Measurements from ENCODE around the gene TLR4.

The TLR4 gene

DNA sequence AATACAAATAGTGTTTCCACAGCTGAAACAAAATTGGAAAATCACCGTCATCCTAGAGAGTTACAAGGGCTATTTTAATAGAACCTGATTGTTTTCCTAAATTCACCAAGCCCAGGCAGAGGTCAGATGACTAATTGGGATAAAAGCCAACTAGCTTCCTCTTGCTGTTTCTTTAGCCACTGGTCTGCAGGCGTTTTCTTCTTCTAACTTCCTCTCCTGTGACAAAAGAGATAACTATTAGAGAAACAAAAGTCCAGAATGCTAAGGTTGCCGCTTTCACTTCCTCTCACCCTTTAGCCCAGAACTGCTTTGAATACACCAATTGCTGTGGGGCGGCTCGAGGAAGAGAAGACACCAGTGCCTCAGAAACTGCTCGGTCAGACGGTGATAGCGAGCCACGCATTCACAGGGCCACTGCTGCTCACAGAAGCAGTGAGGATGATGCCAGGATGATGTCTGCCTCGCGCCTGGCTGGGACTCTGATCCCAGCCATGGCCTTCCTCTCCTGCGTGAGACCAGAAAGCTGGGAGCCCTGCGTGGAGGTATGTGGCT lies at the start of gene TLR4:
TSS of gene TLR4 (plus strand) at position 380 of the 552 bp plus-strand sequence. CDS start at position 450, 70 bp downstream.
- peak within 1 kb of the TSS in 20 of 21 experiments; percentile 22 to 87 (median 76) for H3K27ac ChIP-seq
- H3K4me3 ChIP-seq = peak within 1 kb of the TSS; percentile 11 to 36 (median 21)

DNA sequence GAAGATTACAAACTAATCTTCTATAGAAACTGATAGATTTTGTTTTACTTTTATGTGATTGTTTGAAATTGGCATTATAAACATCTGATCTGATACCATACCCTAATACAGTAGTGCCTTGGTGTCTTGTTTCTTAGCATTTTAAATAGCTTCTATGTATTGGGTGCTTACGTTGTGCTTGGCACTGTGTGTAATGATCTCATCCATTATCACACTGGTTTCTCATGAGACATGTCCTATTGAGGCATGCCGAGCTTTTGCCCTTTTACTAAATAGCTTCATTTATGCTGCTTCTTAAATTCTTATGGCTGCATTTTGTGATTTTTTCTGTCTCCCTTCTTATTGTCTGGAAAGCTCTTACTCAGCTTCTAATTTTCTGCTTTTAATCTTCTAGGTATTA lies 48.2 kb upstream of the TLR4 start:
- no peak overlapping the region for H3K4me3 ChIP-seq
- H3K27ac ChIP-seq = no peak overlapping the region

DNA sequence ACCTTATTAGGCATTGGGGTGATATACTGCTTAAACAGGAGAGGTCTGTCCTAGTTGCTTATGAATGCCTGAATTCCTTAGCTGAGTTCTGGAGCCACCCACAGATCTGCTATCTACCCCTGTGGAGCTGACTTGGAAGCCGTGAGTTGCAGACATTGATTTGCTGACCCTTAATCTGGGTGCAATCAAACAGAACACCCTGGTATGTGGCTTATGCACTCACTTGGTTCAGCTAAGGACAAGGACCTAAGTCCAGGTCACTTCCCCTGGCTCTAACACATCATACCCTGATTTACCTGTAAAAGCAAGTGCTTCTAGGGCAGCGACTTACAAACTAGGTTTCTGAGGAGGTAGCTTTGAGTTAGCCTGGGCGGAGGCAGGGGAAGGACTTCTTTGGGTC lies 41.6 kb upstream of the TLR4 start:
- Histone ChIP-seq H3K27ac (no peak overlapping the region), H3K4me3 (no peak overlapping the region)

DNA sequence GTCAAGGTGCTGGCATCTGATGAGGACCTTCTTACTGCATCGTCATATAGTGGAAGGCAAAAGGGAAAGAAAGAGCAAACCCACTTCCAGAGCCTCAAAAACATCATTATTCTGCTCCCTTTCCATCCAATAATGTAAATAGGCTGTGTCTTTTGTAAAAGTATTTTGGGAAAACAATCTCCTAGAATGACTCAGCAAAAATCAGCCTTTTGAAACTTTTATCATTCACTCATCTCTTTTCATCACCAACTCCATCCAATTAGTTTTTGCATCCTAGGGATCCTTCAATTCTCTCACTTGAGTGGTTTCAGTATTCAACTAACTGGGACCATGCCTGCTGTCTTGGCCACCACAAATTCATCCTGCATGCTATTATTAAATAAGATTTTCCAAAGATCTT lies 39.8 kb upstream of the TLR4 start:
- H3K27ac ChIP-seq = no peak overlapping the region
- H3K4me3 ChIP-seq = no peak overlapping the region

DNA sequence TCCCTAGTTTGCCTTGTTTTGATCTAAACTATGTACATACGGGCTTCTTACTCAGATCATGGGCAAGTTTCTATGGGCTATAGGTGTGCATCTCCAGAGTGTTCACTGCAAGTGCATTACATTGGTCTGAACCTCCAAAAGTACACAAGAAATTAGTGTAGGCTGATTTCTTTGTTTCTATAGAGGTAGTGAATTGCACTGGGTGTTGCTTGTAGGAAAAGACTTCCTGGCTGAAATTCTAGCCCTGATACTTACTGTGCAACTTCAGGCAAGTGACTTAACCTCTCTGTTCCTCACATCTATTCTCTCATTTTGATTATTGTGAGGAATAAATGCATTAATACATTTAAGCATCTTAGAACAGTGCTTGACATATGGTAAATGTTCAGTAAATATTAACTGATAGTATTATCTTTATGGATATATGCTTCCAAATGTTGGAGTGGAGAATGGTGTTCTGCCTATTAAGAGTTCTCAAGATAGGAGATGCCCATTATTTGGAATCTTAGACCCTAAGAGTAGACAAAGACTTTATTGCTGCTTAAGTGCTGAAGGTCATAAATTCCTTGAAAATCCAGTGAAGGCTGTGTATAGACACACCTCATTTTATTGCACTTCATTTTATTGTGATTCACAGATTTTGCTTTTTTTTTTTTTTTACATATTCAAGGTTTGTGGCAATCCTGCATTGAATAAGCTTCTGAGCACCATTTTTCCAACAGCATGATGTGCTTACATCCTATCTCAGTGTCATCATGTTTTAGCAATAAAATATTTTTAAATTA lies 38.4 kb upstream of the TLR4 start:
- H3K27ac ChIP-seq = no peak overlapping the region
- no peak overlapping the region for H3K4me3 ChIP-seq

DNA sequence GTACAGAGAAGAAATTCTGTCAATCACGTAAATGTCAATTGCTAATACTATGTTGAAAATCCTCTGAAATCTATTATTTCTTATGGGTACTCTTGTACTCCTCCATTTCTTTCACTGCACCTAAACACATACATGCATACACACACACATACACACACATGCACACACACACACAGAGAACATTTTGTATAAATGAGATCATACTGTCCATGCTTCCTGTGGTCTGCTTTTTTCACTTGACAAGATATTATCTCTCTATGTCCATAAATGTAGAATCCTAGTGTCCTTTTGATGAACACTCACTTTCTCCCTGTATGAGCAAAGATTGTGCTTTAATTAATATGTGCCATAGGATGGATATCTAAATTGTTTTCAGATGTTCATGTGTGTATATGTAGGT lies 32.7 kb upstream of the TLR4 start:
- Histone ChIP-seq H3K4me3 (no peak overlapping the region), H3K27ac (no peak overlapping the region)

DNA sequence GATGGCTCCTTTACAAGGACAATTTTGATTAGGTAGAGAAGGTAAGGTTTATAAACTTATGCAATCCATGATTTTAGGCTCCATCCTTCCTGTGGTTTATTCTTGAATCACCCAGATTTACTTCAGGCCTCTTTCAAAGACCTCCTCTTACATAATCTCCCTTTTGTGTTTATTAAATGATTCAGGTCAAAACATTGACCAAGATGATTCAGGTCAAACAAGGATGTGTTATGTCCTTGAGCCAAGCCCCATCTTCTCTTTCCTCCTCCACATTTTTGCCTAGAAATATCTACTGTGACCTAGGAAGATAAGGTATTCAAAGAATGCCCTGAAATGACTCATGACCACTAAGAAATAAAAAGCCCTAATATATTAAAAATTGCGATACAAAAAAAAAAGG lies 31.8 kb upstream of the TLR4 start:
- Histone ChIP-seq H3K27ac (no peak overlapping the region), H3K4me3 (no peak overlapping the region)

DNA sequence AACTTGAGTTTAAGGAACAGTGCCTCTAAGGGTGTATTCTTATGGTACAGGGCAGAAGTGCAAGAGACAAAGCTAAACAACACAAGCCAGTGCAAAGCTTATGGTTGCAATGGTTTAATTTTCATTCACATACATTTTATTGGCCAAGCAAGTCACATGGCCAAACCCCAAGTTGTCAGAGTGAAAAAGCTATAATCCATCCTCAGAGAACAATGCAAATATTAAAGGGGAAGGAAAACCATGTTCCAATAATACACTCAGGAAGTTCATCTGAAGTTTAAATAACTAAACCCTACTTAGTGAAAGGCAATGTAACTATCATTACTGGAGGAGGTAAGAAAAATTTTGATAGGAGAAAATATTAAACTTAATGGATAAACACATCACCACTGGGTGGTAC lies 26.6 kb upstream of the TLR4 start:
- Histone ChIP-seq H3K4me3 (no peak overlapping the region), H3K27ac (no peak overlapping the region)

DNA sequence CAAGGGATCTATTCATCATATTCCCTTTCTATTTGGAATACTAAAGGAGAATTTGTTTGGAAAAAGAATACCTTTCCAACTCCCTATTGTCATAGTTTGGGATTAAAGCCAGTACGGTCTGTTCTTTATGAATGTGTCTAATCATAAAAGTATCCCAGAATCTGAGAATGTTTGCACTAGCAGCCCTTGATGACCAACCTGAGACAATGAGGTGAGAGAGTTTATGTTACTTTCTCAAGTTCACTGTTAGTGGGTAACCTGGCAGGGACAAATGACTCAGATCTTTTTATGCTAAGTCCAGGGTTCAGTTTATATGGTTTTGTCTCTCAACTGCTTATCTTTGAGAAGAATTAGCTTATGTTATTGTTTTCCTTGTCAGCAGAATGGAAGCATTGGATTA lies 25.3 kb upstream of the TLR4 start:
- H3K27ac ChIP-seq = no peak overlapping the region
- no peak overlapping the region for H3K4me3 ChIP-seq

DNA sequence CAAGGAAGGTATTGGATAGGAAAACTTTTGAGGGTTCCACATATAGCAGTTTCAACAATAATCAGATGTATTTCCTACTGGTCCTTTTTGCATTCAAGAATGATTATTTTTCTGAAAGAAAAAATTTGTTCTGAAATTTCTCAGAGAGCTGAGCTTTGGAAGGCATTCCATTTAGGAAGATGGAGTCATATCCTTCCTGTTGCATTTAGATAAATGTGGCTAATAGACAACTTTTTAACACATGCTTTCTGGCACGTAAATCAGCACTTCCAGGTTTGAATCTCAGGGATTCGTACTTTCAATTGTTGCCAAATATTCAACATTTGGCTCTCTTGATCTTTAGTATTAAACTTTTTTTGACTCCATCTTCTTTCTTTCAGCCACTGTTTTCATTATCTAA lies 24.8 kb upstream of the TLR4 start:
- H3K27ac ChIP-seq = no peak overlapping the region
- no peak overlapping the region for H3K4me3 ChIP-seq

DNA sequence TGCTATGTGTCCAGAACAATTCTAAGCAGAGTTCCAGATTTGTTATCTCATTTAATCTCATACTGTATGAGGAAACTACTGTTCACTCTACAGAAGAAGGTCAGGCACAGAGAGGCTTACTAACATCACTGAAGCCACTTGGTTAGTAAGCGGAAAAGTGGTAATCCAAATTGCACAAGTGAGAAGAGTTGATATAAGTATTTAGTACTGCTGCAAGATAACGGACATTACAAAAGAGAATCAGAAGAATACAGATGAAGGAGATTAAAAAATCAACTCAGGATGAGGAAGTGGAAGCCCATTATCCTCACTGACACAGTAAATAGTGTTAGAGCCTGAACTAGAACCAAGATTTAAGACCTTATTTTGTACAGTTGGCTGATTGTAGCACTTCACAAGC lies 22.3 kb upstream of the TLR4 start:
- H3K4me3 ChIP-seq = no peak overlapping the region
- no peak overlapping the region for H3K27ac ChIP-seq

DNA sequence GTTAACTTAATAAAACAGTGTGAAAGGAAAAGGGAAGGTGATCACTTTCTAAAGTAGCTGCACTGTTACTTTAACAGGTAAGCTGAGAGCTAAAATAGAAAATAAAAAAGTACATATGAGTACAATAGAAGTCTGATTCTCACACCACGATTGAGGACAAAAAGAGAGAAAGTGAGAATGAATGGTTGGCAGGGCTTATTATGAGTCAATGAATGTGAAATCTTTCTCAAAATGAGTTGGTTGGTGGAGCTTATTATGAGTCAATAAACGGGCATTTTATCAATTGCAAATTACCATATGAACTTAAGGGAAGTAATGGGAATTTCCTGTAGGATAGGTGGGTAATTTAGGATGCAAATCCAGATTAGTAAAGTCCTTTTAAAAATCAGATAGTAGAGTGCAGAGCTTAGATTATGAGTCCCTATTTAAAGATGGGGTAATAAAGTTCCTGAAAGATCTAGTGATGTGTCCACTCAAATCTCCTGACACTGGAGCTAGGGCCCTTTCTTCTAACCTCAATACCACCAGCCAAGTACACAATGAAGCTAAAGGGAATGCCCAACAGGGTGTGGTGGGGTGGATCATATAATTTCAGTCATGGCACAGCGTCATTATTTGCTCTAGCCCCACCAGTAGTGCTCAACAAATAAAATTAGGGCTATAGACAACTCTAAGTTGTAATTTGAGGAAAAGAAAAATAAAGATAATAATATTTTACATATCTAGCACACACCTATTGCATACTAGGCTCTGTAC lies 21.1 kb upstream of the TLR4 start:
- H3K27ac ChIP-seq = no peak overlapping the region
- no peak overlapping the region for H3K4me3 ChIP-seq

DNA sequence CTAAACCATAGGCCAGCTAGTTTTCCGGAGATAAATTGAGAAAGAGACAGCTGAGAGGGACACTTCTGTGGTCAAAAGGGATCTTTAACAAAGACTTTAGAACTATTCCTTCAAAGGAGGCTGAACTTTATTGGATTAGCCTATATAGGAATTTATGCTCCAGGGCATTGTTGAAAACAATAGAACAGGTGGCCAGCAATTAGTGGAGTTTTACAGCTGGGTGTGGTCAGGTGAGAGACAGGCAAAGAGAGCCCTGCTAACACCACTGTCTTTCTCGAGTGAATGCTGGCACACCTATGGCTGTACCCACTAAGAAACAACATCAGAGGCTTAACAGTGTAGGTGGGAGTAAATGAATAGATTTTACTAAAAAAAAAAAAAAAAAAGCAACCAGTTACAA lies 16.7 kb upstream of the TLR4 start:
- Histone ChIP-seq H3K27ac (no peak overlapping the region), H3K4me3 (no peak overlapping the region)

DNA sequence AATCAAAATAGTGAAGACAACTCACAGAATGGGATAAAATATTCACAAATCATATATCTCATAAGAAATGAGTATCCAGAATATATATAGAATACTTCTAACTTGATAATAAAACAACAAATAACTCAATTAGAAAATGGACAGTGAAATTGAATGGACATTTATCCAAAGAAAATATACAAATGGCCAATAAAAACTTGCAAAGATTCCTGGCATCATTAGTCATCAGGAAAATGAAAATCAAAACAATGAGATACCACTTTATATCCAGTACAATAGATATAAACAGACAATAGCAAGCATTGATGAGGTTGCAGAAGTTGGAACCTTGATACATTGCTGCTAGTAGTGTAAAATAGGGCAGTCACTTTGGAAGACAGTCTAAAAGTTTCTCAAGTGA lies 12.8 kb upstream of the TLR4 start:
- H3K4me3 ChIP-seq = no peak overlapping the region
- H3K27ac ChIP-seq = no peak overlapping the region

DNA sequence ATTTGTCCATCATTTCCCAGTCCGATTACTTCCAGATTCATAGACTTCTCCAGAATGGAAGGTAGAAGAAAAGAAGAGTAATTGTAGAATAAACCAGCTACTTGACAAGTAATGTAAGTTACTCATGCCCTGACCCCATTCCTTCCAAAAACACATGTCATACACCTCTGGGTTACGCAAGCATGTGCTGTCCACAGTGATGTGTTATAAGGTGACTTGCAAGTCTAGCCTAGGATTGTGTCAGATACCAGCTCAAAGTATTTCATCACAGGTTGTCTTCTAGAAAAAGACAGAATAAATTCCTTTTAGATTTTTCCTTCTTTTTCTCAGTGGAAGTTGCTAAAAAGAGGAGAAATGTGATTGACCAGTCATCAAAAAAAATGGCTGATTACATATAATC lies 8.0 kb upstream of the TLR4 start:
- Histone ChIP-seq H3K27ac (no peak overlapping the region), H3K4me3 (no peak overlapping the region)

DNA sequence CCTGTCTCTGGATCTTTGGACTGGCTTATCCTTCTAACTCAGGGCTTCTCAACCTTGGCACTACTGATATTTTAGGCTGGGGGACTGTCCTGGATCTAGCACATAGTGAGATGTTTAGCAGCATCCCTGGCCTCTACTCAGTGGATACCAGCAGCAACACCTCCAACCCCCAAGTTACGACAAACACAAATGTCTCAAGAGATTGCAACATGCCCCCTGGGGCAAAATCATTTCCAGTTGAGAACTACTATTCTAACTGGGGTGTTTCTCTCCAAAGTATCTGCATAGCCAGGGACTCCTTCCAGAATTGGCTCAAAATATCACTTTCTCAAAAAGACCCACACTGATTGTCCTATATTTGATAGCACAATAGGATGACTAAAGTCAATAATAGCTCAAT lies 7.2 kb upstream of the TLR4 start:
- Histone ChIP-seq H3K4me3 (no peak overlapping the region), H3K27ac (no peak overlapping the region)

DNA sequence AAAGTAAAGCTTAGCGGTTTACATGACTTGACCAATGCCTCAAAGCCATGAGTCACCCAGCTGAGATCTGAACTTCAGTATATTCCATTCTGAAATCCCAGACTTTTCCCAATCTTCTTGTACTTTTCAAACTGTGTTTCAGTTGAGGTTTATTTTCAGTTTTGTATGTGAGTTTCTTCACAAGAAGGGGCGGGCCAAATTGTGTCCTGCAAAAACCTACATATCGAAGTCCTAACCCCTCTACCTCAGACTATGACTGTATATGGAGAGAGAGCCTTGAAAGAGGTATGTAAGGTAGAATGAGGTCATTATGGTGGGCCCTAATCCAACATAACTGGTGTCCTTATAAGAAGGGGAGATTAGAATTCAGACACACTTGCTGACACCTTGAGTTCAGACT lies 666 bp upstream of the TLR4 start:
- peak overlapping the region in 18 of 21 experiments; percentile 20 to 87 (median 76) for H3K27ac ChIP-seq
- peak overlapping the region in 1 of 7 experiments; percentile 36 for H3K4me3 ChIP-seq

DNA sequence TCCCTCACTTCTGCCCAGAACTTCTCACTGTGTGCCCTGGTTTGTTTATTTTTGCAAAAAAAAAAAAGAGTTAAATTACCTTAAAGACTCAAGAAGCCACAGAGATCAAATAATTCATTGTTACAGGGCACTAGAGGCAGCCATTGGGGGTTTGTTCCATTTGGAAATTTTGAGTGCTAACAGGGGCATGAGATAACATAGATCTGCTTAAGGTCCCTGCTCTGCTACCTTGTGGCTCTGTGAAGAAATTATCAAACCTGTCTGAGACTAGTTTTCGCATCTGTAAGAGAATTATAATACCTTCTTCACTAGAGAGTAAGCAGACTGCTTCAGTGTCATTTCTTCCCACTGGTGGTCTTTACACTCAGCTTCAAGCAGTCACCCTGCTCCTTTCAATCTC lies 394 bp downstream of the TLR4 start:
- H3K27ac ChIP-seq = peak overlapping the region in 20 of 21 experiments; percentile 22 to 87 (median 76)
- peak overlapping the region; percentile 11 to 36 (median 21) for H3K4me3 ChIP-seq

DNA sequence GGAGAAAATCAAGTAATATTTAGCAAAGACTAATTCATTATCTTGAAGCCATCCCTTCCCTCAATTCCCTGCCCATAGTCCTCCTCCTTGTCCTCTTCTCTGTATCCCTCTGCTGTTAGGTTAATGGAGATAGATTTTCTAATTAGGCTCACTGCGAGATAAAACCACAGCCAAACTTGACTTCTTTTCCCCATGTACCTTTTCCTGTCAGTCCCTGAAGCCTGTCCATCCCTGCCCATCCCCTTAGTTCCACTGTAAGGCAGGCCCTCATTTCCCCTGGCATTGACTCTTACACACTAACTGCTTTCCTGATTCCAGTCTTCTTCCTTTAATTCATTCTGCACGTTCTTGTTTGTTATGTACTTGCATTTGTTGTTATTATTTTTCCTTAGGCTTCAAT lies 1.2 kb downstream of the TLR4 start:
- peak overlapping the region; percentile 11 to 36 (median 21) for H3K4me3 ChIP-seq
- peak overlapping the region in 12 of 21 experiments; percentile 18 to 87 (median 78) for H3K27ac ChIP-seq

DNA sequence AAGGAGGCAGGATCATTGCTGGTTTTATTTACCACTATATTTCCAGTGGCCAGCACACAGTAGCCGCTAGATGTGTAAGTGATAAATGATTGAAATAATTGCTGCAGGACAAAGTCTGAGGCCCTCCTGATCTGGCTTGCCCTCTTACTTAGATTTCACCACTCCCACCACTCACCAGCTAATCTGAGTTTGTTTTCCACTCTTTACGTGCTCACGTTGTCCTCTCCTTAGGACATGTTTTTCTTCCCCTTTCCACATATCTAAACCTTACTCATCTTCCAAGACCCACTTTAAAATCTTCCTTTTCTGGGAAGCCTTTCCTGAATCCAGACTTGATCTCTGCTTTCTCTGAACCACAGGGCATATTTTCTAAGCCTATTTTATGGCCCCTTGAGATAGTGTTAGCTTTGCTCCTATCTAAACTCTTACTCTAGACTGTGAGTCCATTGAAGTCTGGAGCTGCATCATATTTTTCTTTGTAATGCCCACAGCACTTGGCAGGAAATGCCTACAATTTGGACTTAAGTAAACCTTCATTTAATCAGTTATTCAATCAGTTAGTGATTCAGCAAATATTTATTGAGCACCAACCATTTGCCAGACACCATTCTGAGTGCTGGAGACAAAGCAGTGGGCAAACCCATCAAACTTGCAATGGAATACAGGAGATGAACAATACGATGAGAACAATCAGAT lies 2.4 kb downstream of the TLR4 start:
- peak overlapping the region in 4 of 7 experiments; percentile 8 to 35 (median 18) for H3K4me3 ChIP-seq
- peak overlapping the region in 4 of 21 experiments; percentile 12 to 31 (median 24) for H3K27ac ChIP-seq

All from skin epidermis (tissue), 12 donors.